Colonic mucosa (tissue), 4 donors: Measurements from ENCODE around the gene ESPL1. TPM values are rescaled to one million over a fixed set of nuclear protein-coding genes. Genes with fewer than 3 reads are reported as not detected.

Experiments used
- DNase-seq: peaks from one replicate; pipeline ENCODE4 v3.0.0-alpha.2; 2020
- H3K27ac ChIP-seq: fragments of 200-600 bp; one replicate; pipeline ENCODE4 v1.8.0; 2021
- H3K27me3 ChIP-seq: fragments of 200-600 bp; one replicate; pipeline ENCODE4 v1.8.0; 2021
- H3K36me3 ChIP-seq: fragments of 200-600 bp; one replicate; pipeline ENCODE4 v1.8.0; 2021
- H3K4me1 ChIP-seq: fragments of 200-600 bp; one replicate; pipeline ENCODE4 v1.8.0; 2021; ENCODE audit warnings: mild to moderate bottlenecking
- H3K4me3 ChIP-seq: fragments of 200-600 bp; one replicate; pipeline ENCODE4 v1.8.0; 2021
- H3K9ac ChIP-seq, 2 donors: one replicate each; pipeline ENCODE4 v1.7.0; 2013; ENCODE audit warnings: control low read depth in 2 of 2, low read depth in 2 of 2, low read length in 2 of 2
- H3K9me3 ChIP-seq: fragments of 200-600 bp; one replicate; pipeline ENCODE4 v1.8.0; 2021
- CTCF ChIP-seq: fragments of 200-600 bp; IDR thresholded peaks from one replicate; pipeline ENCODE4 v1.8.0; 2022; ENCODE audit warnings: antibody characterized with exemption, mild to moderate bottlenecking
- intact Hi-C: fragments of 100-400 bp; cut with DNase I; formaldehyde crosslinking; loops from one replicate; pipeline ENCODE4 v1.14.1; 2022
- total RNA-seq, 2 donors: library from RNA; stranded (reverse); fragmentation: NEBNext Ultra II Directional in 1 of 2; extraction: Animal tissue kit (Norgen Biotek cat#: 25700) in 1 of 2; gene quantifications; one replicate each; pipeline ENCODE4 v1.2.1, GENCODE V29; 2021
- donor health status: healthy.
- donor health status: DM: no; HTN: no; CAD: no.
- donor health status: DM: no; HTN: no; CAD: no.

ESPL1 gene
- total RNA-seq, 2 donors from 2014 or later, result 9.6 to 34.6 TPM

GRCh38 chr12:53239643-53240258 is 28.3 kb upstream of the ESPL1 start:
- Histone ChIP-seq H3K9ac (no peak overlapping the region), H3K36me3 (no peaks in the 10 kb centered on the region), H3K9me3 (no peaks in the 10 kb centered on the region), H3K27me3 (no peaks in the 10 kb centered on the region), H3K27ac (no peak overlapping the region), H3K4me1 (no peaks in the 10 kb centered on the region), H3K4me3 (no peak overlapping the region)
- TF ChIP-seq CTCF, result no peak
- intact Hi-C loops, result no loop called here
- no peak for DNase-seq

GRCh38 chr12:53241623-53242412 is 26.3 kb upstream of the ESPL1 start:
- intact Hi-C loops, result no loop called here
- no peak overlapping the region for H3K9ac ChIP-seq
- no peak overlapping the region for H3K4me3 ChIP-seq
- no peaks in the 10 kb centered on the region for H3K4me1 ChIP-seq
- H3K27ac ChIP-seq, result no peak overlapping the region
- H3K36me3 ChIP-seq, result no peaks in the 10 kb centered on the region
- no peak for DNase-seq
- TF ChIP-seq CTCF, result no peak
- no peaks in the 10 kb centered on the region for H3K27me3 ChIP-seq
- no peaks in the 10 kb centered on the region for H3K9me3 ChIP-seq

GRCh38 chr12:53244337-53244736 is 23.8 kb upstream of the ESPL1 start:
- H3K4me1 ChIP-seq, result no peaks in the 10 kb centered on the region
- no peak for TF ChIP-seq CTCF
- no peaks in the 10 kb centered on the region for H3K9me3 ChIP-seq
- no peaks in the 10 kb centered on the region for H3K27me3 ChIP-seq
- H3K9ac ChIP-seq, result no peak overlapping the region
- intact Hi-C loops, result no loop called here
- H3K27ac ChIP-seq, result no peak overlapping the region
- no peak for DNase-seq
- no peaks in the 10 kb centered on the region for H3K36me3 ChIP-seq
- no peak overlapping the region for H3K4me3 ChIP-seq

- DNase-seq, result no peak
- Histone ChIP-seq H3K27me3 (no peaks in the 10 kb centered on the region), H3K4me3 (no peak overlapping the region), H3K9me3 (no peaks in the 10 kb centered on the region), H3K4me1 (no peaks in the 10 kb centered on the region), H3K9ac (no peak overlapping the region), H3K27ac (no peak overlapping the region), H3K36me3 (no peaks in the 10 kb centered on the region)
- no peak for TF ChIP-seq CTCF
- intact Hi-C loops, result no loop called here
Measured at GRCh38 chr12:53245286-53245685, 22.8 kb upstream of the ESPL1 start.

- Histone ChIP-seq H3K36me3 (no peaks in the 10 kb centered on the region), H3K4me3 (peak overlapping the region; percentile 83), H3K27ac (peak overlapping the region; percentile 89), H3K9me3 (no peaks in the 10 kb centered on the region), H3K27me3 (no peaks in the 10 kb centered on the region), H3K4me1 (peaks cover 4% of the 10 kb centered on the region), H3K9ac (peak overlapping the region; percentile 85 to 98)
- TF ChIP-seq CTCF, result no peak
- peak; percentile 79 for DNase-seq
- intact Hi-C loops, result loop anchor here (2.0 kb wide), 1 partner anchor 31 kb away; no protein-coding TSS in a partner anchor
Measured at GRCh38 chr12:53251477-53252348, 16.4 kb upstream of the ESPL1 start.
